HG03095 (cell line): ENCODE measurements around the gene C2CD2.

Source experiments
- ATAC-seq: cut with Tn5 transposase; IDR thresholded peaks from one replicate; pipeline ENCODE4 v1.9.1; 2021; ENCODE audit warnings: moderate library complexity; ENCODE audit not compliant: unreplicated experiment

C2CD2 gene

GRCh38 chr21:41848958-41849580 lies 104.7 kb downstream of the C2CD2 start:
- ATAC-seq = no peak

GRCh38 chr21:41848533-41848932 lies 105.3 kb downstream of the C2CD2 start:
- ATAC-seq = no peak

- ATAC-seq = no peak
Observed at GRCh38 chr21:41847066-41847804, 106.6 kb downstream of the C2CD2 start.

- ATAC-seq = no peak
Observed at GRCh38 chr21:41846536-41846935, 107.3 kb downstream of the C2CD2 start.

- ATAC-seq = no peak
Observed at GRCh38 chr21:41846033-41846317, 107.8 kb downstream of the C2CD2 start.

GRCh38 chr21:41845310-41846032 lies 108.3 kb downstream of the C2CD2 start:
- ATAC-seq = no peak

- ATAC-seq = no peak
Observed at GRCh38 chr21:41843584-41843983, 110.2 kb downstream of the C2CD2 start.

GRCh38 chr21:41840880-41841279 lies 112.9 kb downstream of the C2CD2 start:
- no peak for ATAC-seq

GRCh38 chr21:41839387-41840000 lies 114.3 kb downstream of the C2CD2 start:
- no peak for ATAC-seq

- no peak for ATAC-seq
Observed at GRCh38 chr21:41837756-41838297, 116.0 kb downstream of the C2CD2 start.

GRCh38 chr21:41836166-41837015 lies 117.4 kb downstream of the C2CD2 start:
- ATAC-seq = no peak

- no peak for ATAC-seq
Observed at GRCh38 chr21:41835711-41836154, 118.1 kb downstream of the C2CD2 start.
